ENCODE results near the gene DVL2. TPM values are rescaled to one million over a fixed set of nuclear protein-coding genes. Genes with fewer than 3 reads are reported as not detected.
A peak's percentile ranks its signal among the peaks of the same experiment; 100 is the strongest.
"Not testable (repeated sequence)": the region's sequence is repeated elsewhere in the genome, so short reads cannot be mapped to it uniquely, and the experiment has no call there.

The DVL2 gene
- total RNA-seq, 1 donor: 106 TPM

DNA sequence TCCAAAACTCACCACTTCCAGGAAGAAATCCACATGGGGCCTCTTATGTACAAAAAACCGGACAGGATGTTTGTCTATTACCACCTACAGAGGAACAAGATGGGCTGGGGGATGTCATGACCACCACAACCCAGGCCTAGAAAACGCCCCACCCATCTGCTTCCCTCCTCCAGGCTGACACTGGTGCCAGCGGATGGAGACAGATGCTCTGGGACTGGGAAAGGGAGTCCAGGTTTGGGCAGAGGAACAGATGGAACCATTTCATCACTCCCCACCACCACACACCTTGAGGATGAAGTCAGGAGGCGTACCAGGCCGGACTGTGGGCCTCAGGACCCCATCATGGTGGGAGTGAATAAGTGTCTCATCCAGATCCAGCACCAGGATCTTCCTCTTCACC, 12.5 kb upstream of the DVL2 start:
- no peak for DNase-seq (ENCODE audit: insufficient read length, low spot score, missing footprints)
- H3K36me3 ChIP-seq (ENCODE audit: insufficient read depth, low read length): peaks cover 31% of the 10 kb centered on the region
- H4K20me1 ChIP-seq (ENCODE audit: insufficient read depth, low read length): peaks cover 3% of the 10 kb centered on the region
- no peak overlapping the region for H3K4me3 ChIP-seq (ENCODE audit: insufficient read depth, low read length)
- TF ChIP-seq, protein P1, sequence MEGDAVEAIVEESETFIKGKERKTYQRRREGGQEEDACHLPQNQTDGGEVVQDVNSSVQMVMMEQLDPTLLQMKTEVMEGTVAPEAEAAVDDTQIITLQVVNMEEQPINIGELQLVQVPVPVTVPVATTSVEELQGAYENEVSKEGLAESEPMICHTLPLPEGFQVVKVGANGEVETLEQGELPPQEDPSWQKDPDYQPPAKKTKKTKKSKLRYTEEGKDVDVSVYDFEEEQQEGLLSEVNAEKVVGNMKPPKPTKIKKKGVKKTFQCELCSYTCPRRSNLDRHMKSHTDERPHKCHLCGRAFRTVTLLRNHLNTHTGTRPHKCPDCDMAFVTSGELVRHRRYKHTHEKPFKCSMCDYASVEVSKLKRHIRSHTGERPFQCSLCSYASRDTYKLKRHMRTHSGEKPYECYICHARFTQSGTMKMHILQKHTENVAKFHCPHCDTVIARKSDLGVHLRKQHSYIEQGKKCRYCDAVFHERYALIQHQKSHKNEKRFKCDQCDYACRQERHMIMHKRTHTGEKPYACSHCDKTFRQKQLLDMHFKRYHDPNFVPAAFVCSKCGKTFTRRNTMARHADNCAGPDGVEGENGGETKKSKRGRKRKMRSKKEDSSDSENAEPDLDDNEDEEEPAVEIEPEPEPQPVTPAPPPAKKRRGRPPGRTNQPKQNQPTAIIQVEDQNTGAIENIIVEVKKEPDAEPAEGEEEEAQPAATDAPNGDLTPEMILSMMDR (IDR thresholded peaks at IDR 0.05; ENCODE audit: extremely low read depth, low read depth, low read length): no peak
- peaks cover 75% of the 10 kb centered on the region for H3K79me2 ChIP-seq (ENCODE audit: insufficient read depth, low read length)
- no peak overlapping the region for H3K27ac ChIP-seq (ENCODE audit: low read depth, low read length)
- no peak overlapping the region for H3K4me2 ChIP-seq (ENCODE audit: insufficient read depth, low read length)
- H3K27me3 ChIP-seq (ENCODE audit: insufficient read depth, low read length): no peaks in the 10 kb centered on the region
- H3K9me3 ChIP-seq (ENCODE audit: low read depth, low read length): no peaks in the 10 kb centered on the region
- no peak overlapping the region for H2AFZ ChIP-seq (ENCODE audit: low read length)
- H3K4me1 ChIP-seq (ENCODE audit: insufficient read depth, low read length): peaks cover 16% of the 10 kb centered on the region

DNA sequence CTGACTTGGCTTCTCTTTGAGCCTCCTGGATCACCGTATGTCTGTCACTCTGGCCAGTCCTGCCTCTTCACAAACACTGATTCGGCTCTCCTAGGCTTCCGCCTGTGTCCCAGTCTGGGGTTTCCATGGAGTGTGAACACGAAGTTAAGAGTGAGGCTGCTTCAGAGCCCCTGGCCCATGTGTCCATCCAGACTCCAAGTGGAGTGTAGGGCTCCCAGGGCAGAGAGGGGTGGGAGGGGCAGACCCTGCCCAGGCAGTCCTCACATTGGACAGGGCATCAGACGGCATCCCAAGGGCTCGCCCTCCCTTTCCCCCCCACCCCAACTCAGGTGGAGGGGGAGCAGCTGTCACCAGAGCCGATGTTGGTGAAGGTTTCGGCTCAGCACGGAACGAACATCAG, 9.5 kb upstream of the DVL2 start:
- Histone ChIP-seq H3K4me2 (ENCODE audit: insufficient read depth, low read length) (peak overlapping the region; percentile 98), H3K36me3 (ENCODE audit: insufficient read depth, low read length) (peaks cover 46% of the 10 kb centered on the region), H4K20me1 (ENCODE audit: insufficient read depth, low read length) (peaks cover 14% of the 10 kb centered on the region), H3K4me1 (ENCODE audit: insufficient read depth, low read length) (peaks cover 26% of the 10 kb centered on the region), H3K79me2 (ENCODE audit: insufficient read depth, low read length) (peaks cover 75% of the 10 kb centered on the region)
- not testable (repeated sequence) for H3K27ac ChIP-seq (ENCODE audit: low read depth, low read length); H3K27me3 ChIP-seq (ENCODE audit: insufficient read depth, low read length); H3K9me3 ChIP-seq (ENCODE audit: low read depth, low read length); H2AFZ ChIP-seq (ENCODE audit: low read length); H3K4me3 ChIP-seq (ENCODE audit: insufficient read depth, low read length); DNase-seq (ENCODE audit: insufficient read length, low spot score, missing footprints)

DNA sequence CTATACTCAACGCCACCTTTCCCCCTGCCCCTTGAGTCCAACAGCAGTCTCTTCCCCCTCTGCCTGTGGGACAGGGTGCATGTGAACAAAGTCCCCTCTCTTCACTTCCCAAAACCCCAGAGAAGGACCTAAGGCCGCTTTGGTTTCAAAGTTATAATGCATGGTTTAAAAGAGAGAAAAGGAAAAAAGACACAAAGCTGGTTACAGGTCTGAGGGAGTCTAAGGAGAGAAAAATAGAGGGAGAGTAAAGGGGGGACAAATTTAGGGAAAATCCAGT, 9.1 kb upstream of the DVL2 start:
- H2AFZ ChIP-seq (ENCODE audit: low read length): peak overlapping the region; percentile 93
- peak overlapping the region; percentile 86 for H3K4me3 ChIP-seq (ENCODE audit: insufficient read depth, low read length)
- peaks cover 75% of the 10 kb centered on the region for H3K79me2 ChIP-seq (ENCODE audit: insufficient read depth, low read length)
- peak overlapping the region; percentile 98 for H3K4me2 ChIP-seq (ENCODE audit: insufficient read depth, low read length)
- H3K27ac ChIP-seq (ENCODE audit: low read depth, low read length): peak overlapping the region; percentile 84
- TF ChIP-seq, protein P1 (IDR thresholded peaks at IDR 0.05; ENCODE audit: extremely low read depth, low read depth, low read length): no peak
- peaks cover 26% of the 10 kb centered on the region for H3K4me1 ChIP-seq (ENCODE audit: insufficient read depth, low read length)
- H4K20me1 ChIP-seq (ENCODE audit: insufficient read depth, low read length): peaks cover 14% of the 10 kb centered on the region
- peak; percentile 79 for DNase-seq (ENCODE audit: insufficient read length, low spot score, missing footprints)
- H3K27me3 ChIP-seq (ENCODE audit: insufficient read depth, low read length): no peaks in the 10 kb centered on the region
- H3K36me3 ChIP-seq (ENCODE audit: insufficient read depth, low read length): peaks cover 46% of the 10 kb centered on the region
- no peaks in the 10 kb centered on the region for H3K9me3 ChIP-seq (ENCODE audit: low read depth, low read length)

DNA sequence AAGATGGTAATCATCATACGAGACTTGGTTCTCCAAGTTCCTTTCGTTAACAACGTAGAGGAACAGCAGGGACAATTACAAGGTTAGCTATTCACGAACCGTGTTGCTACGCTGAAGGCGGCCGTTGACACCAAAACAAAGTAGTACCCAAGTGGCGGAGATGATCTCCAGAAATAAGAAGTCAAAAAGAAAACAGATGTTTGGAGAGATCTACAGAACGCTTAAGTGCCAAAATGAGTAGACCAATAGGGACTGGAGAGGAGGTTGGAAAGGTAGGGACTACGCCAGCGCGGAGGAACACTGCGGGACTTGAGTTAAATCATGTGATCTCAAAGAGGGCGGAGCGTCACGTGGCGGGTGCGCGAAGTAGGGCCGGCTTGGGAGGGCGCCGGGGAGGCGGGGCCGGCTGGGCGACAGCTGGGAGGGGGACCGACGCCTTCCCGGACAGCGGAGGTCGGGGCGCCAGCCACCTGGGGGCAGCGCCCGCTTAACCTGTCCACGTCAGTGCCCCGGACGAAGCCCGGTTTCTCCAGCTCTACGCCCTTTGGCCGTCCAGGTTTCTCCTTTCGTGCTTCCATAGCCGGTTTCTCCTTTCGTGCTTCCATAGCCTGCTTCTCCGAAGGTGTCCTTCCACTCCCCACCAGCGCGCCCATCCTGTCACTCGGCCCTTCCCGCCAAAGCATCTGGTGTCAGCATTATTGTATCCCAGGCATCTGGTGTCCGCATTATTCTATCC, 8.6 kb upstream of the DVL2 start:
- Histone ChIP-seq H3K79me2 (ENCODE audit: insufficient read depth, low read length) (peaks cover 73% of the 10 kb centered on the region), H3K4me3 (ENCODE audit: insufficient read depth, low read length) (peak overlapping the region; percentile 86), H4K20me1 (ENCODE audit: insufficient read depth, low read length) (peaks cover 14% of the 10 kb centered on the region), H3K4me1 (ENCODE audit: insufficient read depth, low read length) (peaks cover 26% of the 10 kb centered on the region), H3K4me2 (ENCODE audit: insufficient read depth, low read length) (peak overlapping the region; percentile 98), H2AFZ (ENCODE audit: low read length) (peak overlapping the region; percentile 93), H3K27me3 (ENCODE audit: insufficient read depth, low read length) (no peaks in the 10 kb centered on the region), H3K36me3 (ENCODE audit: insufficient read depth, low read length) (peaks cover 46% of the 10 kb centered on the region), H3K27ac (ENCODE audit: low read depth, low read length) (peak overlapping the region; percentile 84), H3K9me3 (ENCODE audit: low read depth, low read length) (no peaks in the 10 kb centered on the region)
- DNase-seq (ENCODE audit: insufficient read length, low spot score, missing footprints): peak; percentile 97
- TF ChIP-seq, protein P1 (IDR thresholded peaks at IDR 0.05; ENCODE audit: extremely low read depth, low read depth, low read length): no peak
